OCI-LY1 (cell line): ENCODE results near the gene LRRC45.

ENCODE experiments used
- EZH2 ChIP-seq: fragments of 200-600 bp; sonication (generic), shearing (Covaris generic); IDR thresholded peaks from 2 replicates; pipeline ENCODE4 v1.8.0; 2017; ENCODE audit warnings: borderline replicate concordance, mixed run types, mild to moderate bottlenecking, antibody characterized with exemption, low read length, moderate library complexity, mixed read lengths
- TF ChIP-seq, protein P1 (sequence below): fragments of 200-600 bp; sonication (generic), shearing (Covaris generic); IDR thresholded peaks from 2 replicates; pipeline ENCODE4 v1.5.1; 2017; ENCODE audit warnings: mild to moderate bottlenecking, antibody characterized with exemption, low read length, moderate library complexity, mixed read lengths

DNA sequence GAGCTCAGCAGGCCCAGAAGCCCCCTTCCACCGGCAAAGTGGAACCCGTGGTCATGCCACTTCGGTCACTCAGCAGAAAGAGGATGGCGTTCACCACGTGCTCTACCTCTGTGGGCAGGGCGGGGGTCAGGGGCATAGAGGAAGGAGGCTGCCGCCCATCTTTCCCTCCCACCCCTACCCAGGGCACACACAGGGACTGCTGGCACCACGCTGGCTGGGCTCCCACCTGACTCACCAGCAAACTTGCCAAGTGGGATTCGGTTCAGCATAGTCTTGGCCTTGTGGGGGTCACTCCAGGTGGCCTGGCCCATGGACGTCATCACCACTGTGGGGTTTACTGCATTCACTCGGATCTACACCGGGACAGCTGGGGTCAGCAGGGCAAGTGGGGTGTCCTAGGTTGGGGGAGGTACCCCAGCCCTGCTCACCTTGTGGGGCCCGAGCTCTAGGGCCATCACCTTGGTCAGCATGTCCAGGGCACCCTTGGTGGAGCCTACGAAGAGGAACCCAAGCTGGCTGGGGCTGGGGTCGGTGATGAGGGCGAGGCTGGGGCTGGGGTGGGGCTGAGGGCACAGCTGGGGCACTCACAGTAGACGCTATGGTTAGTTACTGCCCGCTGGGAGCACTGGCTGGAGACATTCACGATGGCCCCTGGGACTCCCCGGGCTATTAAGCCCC, 13.0 kb downstream of the LRRC45 start:
- TF ChIP-seq EZH2 = no peak
- TF ChIP-seq, protein P1, sequence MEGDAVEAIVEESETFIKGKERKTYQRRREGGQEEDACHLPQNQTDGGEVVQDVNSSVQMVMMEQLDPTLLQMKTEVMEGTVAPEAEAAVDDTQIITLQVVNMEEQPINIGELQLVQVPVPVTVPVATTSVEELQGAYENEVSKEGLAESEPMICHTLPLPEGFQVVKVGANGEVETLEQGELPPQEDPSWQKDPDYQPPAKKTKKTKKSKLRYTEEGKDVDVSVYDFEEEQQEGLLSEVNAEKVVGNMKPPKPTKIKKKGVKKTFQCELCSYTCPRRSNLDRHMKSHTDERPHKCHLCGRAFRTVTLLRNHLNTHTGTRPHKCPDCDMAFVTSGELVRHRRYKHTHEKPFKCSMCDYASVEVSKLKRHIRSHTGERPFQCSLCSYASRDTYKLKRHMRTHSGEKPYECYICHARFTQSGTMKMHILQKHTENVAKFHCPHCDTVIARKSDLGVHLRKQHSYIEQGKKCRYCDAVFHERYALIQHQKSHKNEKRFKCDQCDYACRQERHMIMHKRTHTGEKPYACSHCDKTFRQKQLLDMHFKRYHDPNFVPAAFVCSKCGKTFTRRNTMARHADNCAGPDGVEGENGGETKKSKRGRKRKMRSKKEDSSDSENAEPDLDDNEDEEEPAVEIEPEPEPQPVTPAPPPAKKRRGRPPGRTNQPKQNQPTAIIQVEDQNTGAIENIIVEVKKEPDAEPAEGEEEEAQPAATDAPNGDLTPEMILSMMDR = no peak
